Hepatocyte (in vitro differentiated cells): ENCODE data around the gene MGMT.

Experiments used
- EZH2 ChIP-seq: fragments of 200-600 bp; sonication (generic); IDR thresholded peaks from 2 replicates; pipeline ENCODE4 v1.6.1; 2016; ENCODE audit warnings: antibody characterized with exemption, mild to moderate bottlenecking, borderline replicate concordance
- EZH2phosphoT487 ChIP-seq: fragments of 200-600 bp; sonication (generic); IDR thresholded peaks from one replicate; pipeline ENCODE4 v1.6.1; 2018; ENCODE audit warnings: antibody characterized with exemption, mild to moderate bottlenecking, low read depth, moderate library complexity; ENCODE audit not compliant: unreplicated experiment, severe bottlenecking
- TF ChIP-seq, protein P1 (sequence below): fragments of 200-600 bp; sonication (generic); IDR thresholded peaks from 2 replicates; pipeline ENCODE4 v1.5.1; 2016; ENCODE audit warnings: antibody characterized with exemption, mild to moderate bottlenecking; ENCODE audit not compliant: poor library complexity

DNA sequence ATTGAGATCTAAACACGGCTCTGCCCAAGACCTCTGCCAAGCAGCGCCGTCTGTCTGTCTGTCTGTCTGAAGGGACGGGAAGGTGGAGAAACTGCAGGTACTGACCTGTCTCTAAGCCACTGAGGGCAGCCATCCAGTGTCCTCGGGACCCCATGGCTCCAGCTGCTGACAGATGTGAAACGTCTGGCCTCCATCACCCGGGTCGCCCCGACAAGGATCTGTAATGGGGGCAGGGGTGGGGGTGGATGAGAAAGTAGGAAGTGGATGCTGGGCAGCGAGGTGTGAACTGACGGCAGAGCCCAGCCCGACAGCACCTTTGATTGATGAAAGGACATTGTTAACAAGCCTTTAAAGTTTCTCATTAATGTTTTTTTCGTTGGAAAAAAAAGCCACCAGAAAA is 304.0 kb downstream of the MGMT start:
- no peak for TF ChIP-seq EZH2
- TF ChIP-seq, protein P1, sequence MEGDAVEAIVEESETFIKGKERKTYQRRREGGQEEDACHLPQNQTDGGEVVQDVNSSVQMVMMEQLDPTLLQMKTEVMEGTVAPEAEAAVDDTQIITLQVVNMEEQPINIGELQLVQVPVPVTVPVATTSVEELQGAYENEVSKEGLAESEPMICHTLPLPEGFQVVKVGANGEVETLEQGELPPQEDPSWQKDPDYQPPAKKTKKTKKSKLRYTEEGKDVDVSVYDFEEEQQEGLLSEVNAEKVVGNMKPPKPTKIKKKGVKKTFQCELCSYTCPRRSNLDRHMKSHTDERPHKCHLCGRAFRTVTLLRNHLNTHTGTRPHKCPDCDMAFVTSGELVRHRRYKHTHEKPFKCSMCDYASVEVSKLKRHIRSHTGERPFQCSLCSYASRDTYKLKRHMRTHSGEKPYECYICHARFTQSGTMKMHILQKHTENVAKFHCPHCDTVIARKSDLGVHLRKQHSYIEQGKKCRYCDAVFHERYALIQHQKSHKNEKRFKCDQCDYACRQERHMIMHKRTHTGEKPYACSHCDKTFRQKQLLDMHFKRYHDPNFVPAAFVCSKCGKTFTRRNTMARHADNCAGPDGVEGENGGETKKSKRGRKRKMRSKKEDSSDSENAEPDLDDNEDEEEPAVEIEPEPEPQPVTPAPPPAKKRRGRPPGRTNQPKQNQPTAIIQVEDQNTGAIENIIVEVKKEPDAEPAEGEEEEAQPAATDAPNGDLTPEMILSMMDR: no peak
- no peak for TF ChIP-seq EZH2phosphoT487
